Measurements from ENCODE around the gene U2AF2.
A peak's percentile ranks its signal among the peaks of the same experiment; 100 is the strongest.
"Not testable (repeated sequence)": the region's sequence is repeated elsewhere in the genome, so short reads cannot be mapped to it uniquely, and the experiment has no call there.

The U2AF2 gene

GRCh38 chr19:55700813-55701212 is 46.0 kb downstream of the U2AF2 start:
- DNase-seq, result no peak

- no peak for DNase-seq
Measured at GRCh38 chr19:55702131-55702627, 47.3 kb downstream of the U2AF2 start.

GRCh38 chr19:55703790-55704215 is 49.0 kb downstream of the U2AF2 start:
- peak in 25 of 56 donors; percentile 0 to 43 (median 16) for DNase-seq

- DNase-seq, result no peak
Measured at GRCh38 chr19:55704494-55705245, 49.8 kb downstream of the U2AF2 start.

- no peak for DNase-seq
Measured at GRCh38 chr19:55705972-55706371, 51.1 kb downstream of the U2AF2 start.

- no peak for DNase-seq
Measured at GRCh38 chr19:55711719-55712118, 56.9 kb downstream of the U2AF2 start.

- DNase-seq, result no peak
Measured at GRCh38 chr19:55712804-55713631, 58.2 kb downstream of the U2AF2 start.

- DNase-seq, result no peak
Measured at GRCh38 chr19:55716531-55716930, 61.7 kb downstream of the U2AF2 start.

- no peak for DNase-seq
Measured at GRCh38 chr19:55717251-55717650, 62.4 kb downstream of the U2AF2 start.

- not testable (repeated sequence) for DNase-seq
Measured at GRCh38 chr19:55717879-55718711, 63.3 kb downstream of the U2AF2 start.

GRCh38 chr19:55720214-55720746 is 65.4 kb downstream of the U2AF2 start:
- no peak for DNase-seq

GRCh38 chr19:55720801-55721200 is 66.0 kb downstream of the U2AF2 start:
- no peak for DNase-seq

- DNase-seq, result no peak
Measured at GRCh38 chr19:55723491-55723890, 68.7 kb downstream of the U2AF2 start.
